HepG2 (cell line): ENCODE measurements around the gene GJB1. TPM values are rescaled to one million over a fixed set of nuclear protein-coding genes. Genes with fewer than 3 reads are reported as not detected.
A peak's percentile ranks its signal among the peaks of the same experiment; 100 is the strongest.

Experiments used
- ARNT ChIP-seq: fragments of 450-650 bp; IDR thresholded peaks from 2 replicates; pipeline ENCODE4 v1.6.1; 2017
- CREB1 ChIP-seq, 2 experiments: fragments of 450-650 bp in 1 of 2; IDR thresholded peaks; 2 replicates each; pipeline ENCODE4 v1.6.1; 2016 to 2017; ENCODE audit warnings: control low read depth in 1 of 2, mild to moderate bottlenecking in 1 of 2, missing compliant biosample characterization in 1 of 2, missing genetic modification characterization in 1 of 2
- CREB3 ChIP-seq: sonication (generic); formaldehyde crosslinking; IDR thresholded peaks from 2 replicates; pipeline ENCODE4 v1.5.0; 2020; ENCODE audit warnings: missing genetic modification reagents
- JUN ChIP-seq: sonication (generic); formaldehyde crosslinking; IDR thresholded peaks from 2 replicates; pipeline ENCODE4 v1.4.0; 2020; ENCODE audit warnings: mild to moderate bottlenecking, missing genetic modification reagents
- MLLT10 ChIP-seq: sonication (generic); formaldehyde crosslinking; IDR thresholded peaks from 2 replicates; pipeline ENCODE4 v1.4.0; 2020; ENCODE audit warnings: missing genetic modification reagents
- NR2F2 ChIP-seq: IDR thresholded peaks from 2 replicates; pipeline ENCODE4 v1.6.1; 2012; ENCODE audit warnings: low read depth, inconsistent platforms, borderline replicate concordance
- RARA ChIP-seq: IDR thresholded peaks from 2 replicates; pipeline ENCODE4 v1.6.1; 2016; ENCODE audit warnings: missing genetic modification reagents, missing compliant biosample characterization
- SPEN ChIP-seq: sonication (generic); formaldehyde crosslinking; IDR thresholded peaks from 2 replicates; pipeline ENCODE4 v1.5.1; 2020; ENCODE audit warnings: low read depth, mild to moderate bottlenecking, missing genetic modification reagents
- SRSF4 ChIP-seq: fragments of 200-400 bp; formaldehyde crosslinking; IDR thresholded peaks from one replicate; pipeline ENCODE4 v1.6.1; 2018; ENCODE audit warnings: mild to moderate bottlenecking, low read depth, low read length, moderate library complexity; ENCODE audit not compliant: poor library complexity, severe bottlenecking
- ZBTB43 ChIP-seq: sonication (generic); formaldehyde crosslinking; conservative IDR thresholded peaks from 2 replicates; pipeline ENCODE4 v1.4.0; 2020; ENCODE audit warnings: missing genetic modification reagents
- ZNF264 ChIP-seq: sonication (generic); formaldehyde crosslinking; IDR thresholded peaks from 2 replicates; pipeline ENCODE4 v1.4.0; 2020; ENCODE audit warnings: missing genetic modification reagents
- ZNF33A ChIP-seq: sonication (generic); formaldehyde crosslinking; IDR thresholded peaks from 2 replicates; pipeline ENCODE4 v1.5.1; 2020; ENCODE audit warnings: missing genetic modification reagents, mild to moderate bottlenecking, moderate library complexity, borderline replicate concordance
- ZNF615 ChIP-seq: sonication (generic); formaldehyde crosslinking; IDR thresholded peaks from 2 replicates; pipeline ENCODE4 v1.5.0; 2020; ENCODE audit warnings: mild to moderate bottlenecking, missing genetic modification reagents, borderline replicate concordance
- ZNF713 ChIP-seq: sonication (generic); formaldehyde crosslinking; IDR thresholded peaks from 2 replicates; pipeline ENCODE4 v1.4.0; 2020; ENCODE audit warnings: mild to moderate bottlenecking, missing genetic modification reagents
- ZNF746 ChIP-seq: sonication (generic); formaldehyde crosslinking; IDR thresholded peaks from 2 replicates; pipeline ENCODE4 v1.8.0; 2022; ENCODE audit warnings: mild to moderate bottlenecking, missing genetic modification reagents
- polyA plus RNA-seq, 8 experiments: library from polyadenylated mRNA; depleted of rRNA in 3 of 8; stranded (reverse) in 7 of 8; unstranded in 1 of 8; fragments of >200 nt; fragmentation: Illumina TruSeq in 4 of 8; extraction: Trizol in 4 of 8; gene quantifications; 2 replicates each; pipeline versions ENCODE4 v1.2.1 to v1.2.3, GENCODE V29; 2011 to 2016; ENCODE audit warnings: low read depth in 4 of 8, missing spikeins in 1 of 8, mixed read lengths in 1 of 8; ENCODE audit not compliant: insufficient read depth in 1 of 8
- total RNA-seq, 5 experiments: library from RNA; depleted of rRNA; stranded (reverse); fragments of >200 nt; fragmentation: Illumina TruSeq; extraction: Trizol; gene quantifications; 2 replicates each; pipeline ENCODE4 v1.2.3, GENCODE V29; 2016; ENCODE audit warnings: low read depth in 1 of 5
- TF ChIP-seq, protein P1 (sequence below): IDR thresholded peaks from 2 replicates; pipeline ENCODE4 v1.6.1; 2016; ENCODE audit warnings: low read depth, missing genetic modification reagents, missing compliant biosample characterization

The GJB1 gene
- total and polyA plus RNA-seq, 2 of the 13 experiments (the other 11 are each of a cell fraction or from before 2014, with no cell fraction given): 111 to 161 TPM

DNA sequence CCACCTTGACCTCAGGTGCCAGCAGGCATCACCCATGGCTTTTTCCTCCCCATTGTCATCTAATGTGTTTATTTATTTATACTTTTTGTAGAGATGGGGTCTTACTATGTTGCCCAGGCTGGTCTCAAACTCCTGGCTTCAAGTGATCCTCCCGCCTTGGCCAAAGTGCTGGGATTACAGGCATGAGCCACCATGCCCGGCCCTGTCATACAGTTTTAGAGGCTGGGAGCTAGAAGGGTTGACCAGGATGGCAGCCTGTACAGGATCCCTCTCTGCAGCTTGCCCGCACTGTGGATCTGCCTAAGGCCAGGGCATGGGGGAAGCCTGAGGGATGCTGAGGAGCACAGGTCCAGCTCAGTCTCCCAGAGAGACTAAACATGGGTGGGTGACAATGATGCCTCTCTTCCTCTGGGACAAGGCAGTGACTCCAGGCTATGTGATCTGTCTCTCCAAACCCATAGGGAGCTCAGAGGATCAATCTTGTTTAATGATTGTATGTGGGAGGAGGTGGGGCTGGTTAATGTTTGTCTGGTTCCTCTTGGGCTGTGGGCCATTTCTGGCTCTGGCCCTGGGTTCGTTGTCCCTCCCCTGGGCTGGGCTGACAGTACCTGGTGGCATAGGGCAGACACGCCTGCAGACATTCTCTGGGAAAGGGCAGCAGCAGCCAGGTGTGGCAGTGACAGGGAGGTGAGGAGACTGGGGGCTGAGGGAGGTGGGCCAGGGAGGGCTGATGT, 8.3 kb upstream of the GJB1 start (continued):
- TF ChIP-seq, protein P1, sequence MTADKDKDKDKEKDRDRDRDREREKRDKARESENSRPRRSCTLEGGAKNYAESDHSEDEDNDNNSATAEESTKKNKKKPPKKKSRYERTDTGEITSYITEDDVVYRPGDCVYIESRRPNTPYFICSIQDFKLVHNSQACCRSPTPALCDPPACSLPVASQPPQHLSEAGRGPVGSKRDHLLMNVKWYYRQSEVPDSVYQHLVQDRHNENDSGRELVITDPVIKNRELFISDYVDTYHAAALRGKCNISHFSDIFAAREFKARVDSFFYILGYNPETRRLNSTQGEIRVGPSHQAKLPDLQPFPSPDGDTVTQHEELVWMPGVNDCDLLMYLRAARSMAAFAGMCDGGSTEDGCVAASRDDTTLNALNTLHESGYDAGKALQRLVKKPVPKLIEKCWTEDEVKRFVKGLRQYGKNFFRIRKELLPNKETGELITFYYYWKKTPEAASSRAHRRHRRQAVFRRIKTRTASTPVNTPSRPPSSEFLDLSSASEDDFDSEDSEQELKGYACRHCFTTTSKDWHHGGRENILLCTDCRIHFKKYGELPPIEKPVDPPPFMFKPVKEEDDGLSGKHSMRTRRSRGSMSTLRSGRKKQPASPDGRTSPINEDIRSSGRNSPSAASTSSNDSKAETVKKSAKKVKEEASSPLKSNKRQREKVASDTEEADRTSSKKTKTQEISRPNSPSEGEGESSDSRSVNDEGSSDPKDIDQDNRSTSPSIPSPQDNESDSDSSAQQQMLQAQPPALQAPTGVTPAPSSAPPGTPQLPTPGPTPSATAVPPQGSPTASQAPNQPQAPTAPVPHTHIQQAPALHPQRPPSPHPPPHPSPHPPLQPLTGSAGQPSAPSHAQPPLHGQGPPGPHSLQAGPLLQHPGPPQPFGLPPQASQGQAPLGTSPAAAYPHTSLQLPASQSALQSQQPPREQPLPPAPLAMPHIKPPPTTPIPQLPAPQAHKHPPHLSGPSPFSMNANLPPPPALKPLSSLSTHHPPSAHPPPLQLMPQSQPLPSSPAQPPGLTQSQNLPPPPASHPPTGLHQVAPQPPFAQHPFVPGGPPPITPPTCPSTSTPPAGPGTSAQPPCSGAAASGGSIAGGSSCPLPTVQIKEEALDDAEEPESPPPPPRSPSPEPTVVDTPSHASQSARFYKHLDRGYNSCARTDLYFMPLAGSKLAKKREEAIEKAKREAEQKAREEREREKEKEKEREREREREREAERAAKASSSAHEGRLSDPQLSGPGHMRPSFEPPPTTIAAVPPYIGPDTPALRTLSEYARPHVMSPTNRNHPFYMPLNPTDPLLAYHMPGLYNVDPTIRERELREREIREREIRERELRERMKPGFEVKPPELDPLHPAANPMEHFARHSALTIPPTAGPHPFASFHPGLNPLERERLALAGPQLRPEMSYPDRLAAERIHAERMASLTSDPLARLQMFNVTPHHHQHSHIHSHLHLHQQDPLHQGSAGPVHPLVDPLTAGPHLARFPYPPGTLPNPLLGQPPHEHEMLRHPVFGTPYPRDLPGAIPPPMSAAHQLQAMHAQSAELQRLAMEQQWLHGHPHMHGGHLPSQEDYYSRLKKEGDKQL: no peak
- peak; percentile 31 for TF ChIP-seq RARA
- no peak for TF ChIP-seq CREB3 (CRISPR knock-in tag)
- no peak for TF ChIP-seq JUN (CRISPR knock-in tag)
- no peak for TF ChIP-seq ZNF33A
- no peak for TF ChIP-seq ARNT
- no peak for TF ChIP-seq MLLT10
- no peak for TF ChIP-seq ZNF713 (CRISPR knock-in tag)
- no peak for TF ChIP-seq SPEN (CRISPR knock-in tag)
- TF ChIP-seq SRSF4: no peak
- 0 out of 2 replicates have a peak, but pooled peaks have one; percentile 20 for TF ChIP-seq ZBTB43 (CRISPR knock-in tag)
- TF ChIP-seq ZNF615 (CRISPR knock-in tag): no peak
- 0 out of 2 replicates have a peak, but pooled peaks have one; percentile 40 for TF ChIP-seq ZNF746 (CRISPR knock-in tag)
- no peak for TF ChIP-seq NR2F2
- TF ChIP-seq ZNF264 (CRISPR knock-in tag): no peak
- TF ChIP-seq CREB1 (IDR thresholded peaks at IDR 0.05): no peak
- TF ChIP-seq CREB1 (CRISPR knock-in tag; IDR thresholded peaks at IDR 0.05): no peak
